Measurements from ENCODE around the gene JMY. TPM values are rescaled to one million over a fixed set of nuclear protein-coding genes. Genes with fewer than 3 reads are reported as not detected.

Gene JMY
- total and polyA plus RNA-seq, 2 of the 8 experiments (the other 6 are each of a cell fraction or from before 2014, with no cell fraction given), result 2.8 to 13.9 TPM

GRCh38 chr5:79329453-79329852 lies 93.5 kb downstream of the JMY start:
- Histone ChIP-seq H3K4me1 (replicated peaks in 1 of 4; ENCODE audit: control insufficient read depth in 3 of 4, insufficient read depth in 4 of 4, low read length in 3 of 4) (no peaks in the 10 kb centered on the region; a peak in 1 of 7 replicates), H2BK120ac (replicated peaks; ENCODE audit: low read depth, low read length) (no peak overlapping the region), H3K56ac (replicated peaks; ENCODE audit: insufficient read length, low read depth, low read length) (no peak overlapping the region), H3K4me3 (ENCODE audit: extremely low read depth in 1 of 4, insufficient read depth in 2 of 4, low read depth in 3 of 4, low read length in 4 of 4) (no peak overlapping the region), H3K27me3 (replicated peaks in 1 of 4; ENCODE audit: control insufficient read depth in 3 of 4, extremely low read depth in 1 of 4, insufficient read depth in 3 of 4, low read length in 3 of 4) (no peaks in the 10 kb centered on the region), H2BK5ac (ENCODE audit: low read depth, low read length) (no peak overlapping the region), H4K91ac (replicated peaks; ENCODE audit: insufficient read length, low read length) (no peak overlapping the region), H3K79me2 (ENCODE audit: control insufficient read depth in 1 of 2, insufficient read depth in 2 of 2, low read length in 2 of 2) (no peaks in the 10 kb centered on the region), H3K4me2 (ENCODE audit: insufficient read depth in 1 of 2, low read depth in 2 of 2, low read length in 2 of 2) (no peak overlapping the region), H3K79me1 (ENCODE audit: low read depth, low read length) (no peaks in the 10 kb centered on the region), H2BK15ac (ENCODE audit: low read length) (no peak overlapping the region), H3K9me3 (ENCODE audit: insufficient read depth in 2 of 2, low read depth in 1 of 2, low read length in 1 of 2) (no peaks in the 10 kb centered on the region), H4K8ac (ENCODE audit: extremely low read depth, insufficient read depth, low read length) (no peak overlapping the region), H3K36me3 (ENCODE audit: control insufficient read depth in 2 of 4, insufficient read depth in 4 of 4, low read length in 3 of 4) (no peaks in the 10 kb centered on the region; a peak in 1 of 8 replicates), H3K9ac (replicated peaks in 1 of 4; ENCODE audit: extremely low read depth in 1 of 4, low read depth in 3 of 4, low read length in 3 of 4) (no peak overlapping the region), H3K27ac (ENCODE audit: low read depth, low read length) (no peak overlapping the region), H3K14ac (ENCODE audit: insufficient read length) (no peak overlapping the region), H3K23me2 (ENCODE audit: low read depth, low read length) (no peaks in the 10 kb centered on the region; the same call in 1 of the 2 replicates), H3K4ac (replicated peaks; ENCODE audit: insufficient read length, low read depth, low read length) (no peak overlapping the region), H2BK12ac (ENCODE audit: low read depth, low read length) (no peak overlapping the region), H2BK20ac (ENCODE audit: low read length) (no peak overlapping the region), H3K18ac (ENCODE audit: extremely low read depth, low read length) (no peak overlapping the region), H2AFZ (ENCODE audit: low read length) (no peak overlapping the region), H4K5ac (ENCODE audit: insufficient read length, low read depth, low read length) (no peak overlapping the region), H4K20me1 (replicated peaks in 1 of 2; ENCODE audit: control insufficient read depth in 1 of 2, insufficient read depth in 2 of 2, low read length in 2 of 2) (no peaks in the 10 kb centered on the region), H2AK5ac (ENCODE audit: low read depth, low read length) (no peak overlapping the region), H3K23ac (ENCODE audit: insufficient read length) (no peak overlapping the region)
- ChIA-PET POLR2A (ENCODE audit: partially characterized antibody) (no interaction called here), CTCF (ENCODE audit: partially characterized antibody) (no interaction called here)
- TF ChIP-seq KDM1A (IDR thresholded peaks at IDR 0.05; ENCODE audit: borderline replicate concordance, low read length) (no peak), ATF2 (IDR thresholded peaks at IDR 0.05; ENCODE audit: low read length) (no peak), SP1 (IDR thresholded peaks at IDR 0.05; ENCODE audit: low read depth, low read length) (no peak), TCF12 (IDR thresholded peaks at IDR 0.05; ENCODE audit: low read depth, low read length) (no peak), RFX5 (IDR thresholded peaks at IDR 0.05; ENCODE audit: borderline replicate concordance, low read depth, low read length) (no peak), USF2 (IDR thresholded peaks at IDR 0.05; ENCODE audit: low read length) (no peak), MAX (IDR thresholded peaks at IDR 0.05) (no peak), CBX8 (IDR thresholded peaks at IDR 0.05; ENCODE audit: borderline replicate concordance, low read depth, low read length) (no peak), SIX5 (IDR thresholded peaks at IDR 0.05; ENCODE audit: low read depth, low read length) (no peak), RNF2 (IDR thresholded peaks at IDR 0.05; ENCODE audit: borderline replicate concordance, low read depth, low read length, missing control alignments, poor library complexity, severe bottlenecking) (no peak), POU5F1 (IDR thresholded peaks at IDR 0.05; ENCODE audit: low read depth, low read length) (no peak)
- DNase-seq (ENCODE audit: low read depth in 1 of 2, low spot score in 2 of 2) (no peak), FAIRE-seq (no peak)
- WGBS, 2 experiments (ENCODE audit: extremely low coverage in 1 of 2, insufficient coverage in 1 of 2, insufficient read length in 1 of 2, insufficient replicate concordance in 2 of 2, low coverage in 1 of 2, low lambda C conversion rate in 2 of 2, missing lambda C conversion rate in 1 of 2), result 84% methylated on average over 4 of the region's 4 CpGs; no CpG with 5 or more reads in 1 of the 2 experiments
